ENCODE results near the gene DDIT3. TPM values are rescaled to one million over a fixed set of nuclear protein-coding genes. Genes with fewer than 3 reads are reported as not detected.

Gene DDIT3
- total and polyA plus RNA-seq, 2 of the 13 experiments (the other 11 are each of a cell fraction or from before 2014, with no cell fraction given): 27.5 to 48.7 TPM

GRCh38 chr12:57535764-57536596 lies 15.7 kb upstream of the DDIT3 start:
- no peak for TF ChIP-seq PTBP1 (IDR thresholded peaks at IDR 0.05; ENCODE audit: low read depth, low read length, poor library complexity, severe bottlenecking)
- TF ChIP-seq CCAR2 (optimal IDR thresholded peaks at IDR 0.05; ENCODE audit: low read depth, low read length): no peak
- no peak for TF ChIP-seq ZNF124 (CRISPR knock-in tag; IDR thresholded peaks at IDR 0.05)
- no peak for TF ChIP-seq ZSCAN9 (CRISPR knock-in tag; IDR thresholded peaks at IDR 0.05; ENCODE audit: borderline replicate concordance)
- no peak for TF ChIP-seq SATB2 (CRISPR knock-in tag; IDR thresholded peaks at IDR 0.05)
- TF ChIP-seq ATF6 (CRISPR knock-in tag; conservative IDR thresholded peaks at IDR 0.05): no peak
- WGBS (ENCODE audit: low lambda C conversion rate): 73% methylated on average over 6 of the region's 6 CpGs
- ChIA-PET POLR2A (interaction anchor here (0.7 to 2.0 kb wide), 4 partner anchors 10 to 16 kb away, joined by 3 to 8 read pairs (median 4); no protein-coding TSS in a partner anchor), CTCF (ENCODE audit: low intra/inter-chr PET ratio, low total read pairs) (no interaction called here)
- H3K9ac ChIP-seq (ENCODE audit: insufficient read depth, low read depth, low read length): no peak overlapping the region
- no peak for ATAC-seq
- H3K4me2 ChIP-seq (ENCODE audit: low read depth, low read length): no peak overlapping the region
- no peak overlapping the region for H3K27ac ChIP-seq (ENCODE audit: extremely low read length, insufficient read depth, low read length)
- intact Hi-C loops (cut with micrococcal nuclease; ENCODE audit: unreplicated experiment): no loop called here
- BruUV-seq (replicated peaks): no TSS peak
- H2AFZ ChIP-seq (ENCODE audit: low read length): no peak overlapping the region
- in situ Hi-C loops (cut with HindIII; ENCODE audit: extremely low pct_ligation_motif_present, low pct_unique_long_range_greater_than_20kb): no loop called here
- no peak overlapping the region for H3K4me3 ChIP-seq (replicated peaks in 1 of 3; ENCODE audit: insufficient read depth in 1 of 3, low read depth in 2 of 3, low read length in 3 of 3)
- no peaks in the 10 kb centered on the region for H3K79me2 ChIP-seq (ENCODE audit: insufficient read depth, low read length)
- DNase-seq (ENCODE audit: low spot score): no peak
- H3K4me1 ChIP-seq (ENCODE audit: insufficient read depth, low read length): no peaks in the 10 kb centered on the region
- no peak for FAIRE-seq
- H4K20me1 ChIP-seq (ENCODE audit: insufficient read depth, low read length): no peaks in the 10 kb centered on the region
- H3K36me3 ChIP-seq (replicated peaks in 1 of 2; ENCODE audit: control insufficient read depth in 1 of 2, insufficient read depth in 2 of 2, low read length in 2 of 2): peaks cover 19 to 46% of the 10 kb centered on the region in 2 experiments; a peak in 4 of 5 replicates
- H3K27me3 ChIP-seq (ENCODE audit: control insufficient read depth in 1 of 2, insufficient read depth in 2 of 2, low read length in 2 of 2): no peaks in the 10 kb centered on the region
- H3K9me3 ChIP-seq (ENCODE audit: low read length): no peaks in the 10 kb centered on the region

All from HepG2 (cell line).